ENCODE data around the gene DLEC1.

- TF ChIP-seq, protein P1, sequence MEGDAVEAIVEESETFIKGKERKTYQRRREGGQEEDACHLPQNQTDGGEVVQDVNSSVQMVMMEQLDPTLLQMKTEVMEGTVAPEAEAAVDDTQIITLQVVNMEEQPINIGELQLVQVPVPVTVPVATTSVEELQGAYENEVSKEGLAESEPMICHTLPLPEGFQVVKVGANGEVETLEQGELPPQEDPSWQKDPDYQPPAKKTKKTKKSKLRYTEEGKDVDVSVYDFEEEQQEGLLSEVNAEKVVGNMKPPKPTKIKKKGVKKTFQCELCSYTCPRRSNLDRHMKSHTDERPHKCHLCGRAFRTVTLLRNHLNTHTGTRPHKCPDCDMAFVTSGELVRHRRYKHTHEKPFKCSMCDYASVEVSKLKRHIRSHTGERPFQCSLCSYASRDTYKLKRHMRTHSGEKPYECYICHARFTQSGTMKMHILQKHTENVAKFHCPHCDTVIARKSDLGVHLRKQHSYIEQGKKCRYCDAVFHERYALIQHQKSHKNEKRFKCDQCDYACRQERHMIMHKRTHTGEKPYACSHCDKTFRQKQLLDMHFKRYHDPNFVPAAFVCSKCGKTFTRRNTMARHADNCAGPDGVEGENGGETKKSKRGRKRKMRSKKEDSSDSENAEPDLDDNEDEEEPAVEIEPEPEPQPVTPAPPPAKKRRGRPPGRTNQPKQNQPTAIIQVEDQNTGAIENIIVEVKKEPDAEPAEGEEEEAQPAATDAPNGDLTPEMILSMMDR (IDR thresholded peaks at IDR 0.05; ENCODE audit: borderline replicate concordance, extremely low read depth, low read length, poor library complexity, severe bottlenecking): no peak
- TF ChIP-seq EZH2 (IDR thresholded peaks at IDR 0.05; ENCODE audit: borderline replicate concordance, low read depth, low read length, severe bottlenecking): no peak
These were observed 72.2 kb downstream of the DLEC1 start for GRCh38 chr3:38111201-38111600.
